IMR-90 (cell line): Measurements from ENCODE around the gene HOTAIR. TPM values are rescaled to one million over a fixed set of nuclear protein-coding genes. Genes with fewer than 3 reads are reported as not detected.

Source experiments
- ATAC-seq: fragments of 200-7000 bp; cut with Tn5 transposase; 2 replicates; pipeline ENCODE4 v1.9.1; 2020; ENCODE audit warnings: low read depth, mild to moderate bottlenecking, moderate library complexity
- BruUV-seq: library from RNA; stranded (reverse); fragments of 400-500 nt; replicated peaks from 2 replicates; lab custom pipeline; 2021; lab: Mats Ljungman, UMichigan
- CTCF ChIA-PET: fragments of 300-600 bp; formaldehyde crosslinking; extraction: SDS; loops from one replicate; lab custom pipeline; 2021; ENCODE audit warnings: antibody characterized with exemption; lab: Yijun Ruan, JAX
- POLR2A ChIA-PET: fragments of 300-600 bp; sonication (Branson Sonifier 250); formaldehyde crosslinking; loops from one replicate; lab custom pipeline; 2022; ENCODE audit warnings: antibody characterized with exemption; ENCODE audit not compliant: unreplicated experiment; lab: Charles Lee
- DNase-seq: peaks from one replicate; pipeline ENCODE4 v3.0.0; 2013
- H2AFZ ChIP-seq: replicated peaks from 2 replicates; pipeline ENCODE3; 2013; ENCODE audit warnings: low read length, mild to moderate bottlenecking; ENCODE audit not compliant: poor library complexity
- H2AK5ac ChIP-seq: 2 replicates; pipeline ENCODE4 v1.6.1; 2013; ENCODE audit warnings: low read depth, low read length, inconsistent platforms
- H2AK9ac ChIP-seq: replicated peaks from 2 replicates; pipeline ENCODE3; 2013; ENCODE audit warnings: mild to moderate bottlenecking, low read depth, low read length, moderate library complexity; ENCODE audit not compliant: poor library complexity
- H2BK120ac ChIP-seq: 2 replicates; pipeline ENCODE4 v1.6.1; 2013; ENCODE audit warnings: low read depth, low read length, inconsistent platforms
- H2BK15ac ChIP-seq: 3 replicates; pipeline ENCODE4 v1.6.1; 2013; ENCODE audit warnings: low read depth, low read length, inconsistent platforms
- H2BK20ac ChIP-seq: 2 replicates; pipeline ENCODE4 v1.6.1; 2013; ENCODE audit warnings: low read depth, mild to moderate bottlenecking, inconsistent platforms, low read length, moderate library complexity
- H2BK5ac ChIP-seq: 2 replicates; pipeline ENCODE4 v1.6.1; 2013; ENCODE audit warnings: mild to moderate bottlenecking, low read depth, low read length, inconsistent platforms; ENCODE audit not compliant: poor library complexity, severe bottlenecking
- H3K14ac ChIP-seq: replicated peaks from 2 replicates; pipeline ENCODE4 v1.6.1; 2013; ENCODE audit warnings: low read depth, low read length, inconsistent platforms
- H3K18ac ChIP-seq: 2 replicates; pipeline ENCODE4 v1.6.1; 2013; ENCODE audit warnings: low read depth, low read length, control low read depth
- H3K23ac ChIP-seq: 2 replicates; pipeline ENCODE4 v1.6.1; 2013; ENCODE audit warnings: low read depth, low read length, inconsistent platforms
- H3K27ac ChIP-seq: 2 replicates; pipeline ENCODE4 v1.5.1; 2013; ENCODE audit warnings: mild to moderate bottlenecking, control low read depth, low read length; ENCODE audit not compliant: insufficient read depth
- H3K27me3 ChIP-seq: 2 replicates; pipeline ENCODE4 v1.6.1; 2013; ENCODE audit warnings: low read length; ENCODE audit not compliant: control insufficient read depth, insufficient read depth
- H3K36me3 ChIP-seq: 2 replicates; pipeline ENCODE4 v1.6.1; 2013; ENCODE audit warnings: low read length, mixed read lengths; ENCODE audit not compliant: control insufficient read depth, insufficient read depth
- H3K4ac ChIP-seq: 2 replicates; pipeline ENCODE4 v1.6.1; 2013; ENCODE audit warnings: low read depth, low read length, inconsistent platforms
- H3K4me1 ChIP-seq: 2 replicates; pipeline ENCODE4 v1.6.1; 2013; ENCODE audit warnings: low read length, mixed read lengths; ENCODE audit not compliant: control insufficient read depth, insufficient read depth
- H3K4me2 ChIP-seq: 2 replicates; pipeline ENCODE4 v1.6.1; 2013; ENCODE audit warnings: low read depth, mild to moderate bottlenecking, control low read depth, low read length, moderate library complexity
- H3K4me3 ChIP-seq: 2 replicates; pipeline ENCODE4 v1.5.1; 2013; ENCODE audit warnings: low read depth, mild to moderate bottlenecking, control low read depth, low read length, moderate library complexity; ENCODE audit not compliant: insufficient read depth
- H3K56ac ChIP-seq: 2 replicates; pipeline ENCODE4 v1.6.1; 2013; ENCODE audit warnings: low read length, inconsistent platforms; ENCODE audit not compliant: insufficient read depth; ENCODE audit errors: extremely low read depth
- H3K79me1 ChIP-seq, 2 experiments: 2 replicates each; pipeline ENCODE4 v1.6.1; 2013; ENCODE audit warnings: low read length in 2 of 2, inconsistent platforms in 1 of 2, low read depth in 1 of 2
- H3K9ac ChIP-seq: 2 replicates; pipeline ENCODE4 v1.6.1; 2013; ENCODE audit warnings: low read depth, low read length, control low read depth
- H3K9me1 ChIP-seq: 2 replicates; pipeline ENCODE4 v1.6.1; 2013; ENCODE audit warnings: low read length, inconsistent platforms; ENCODE audit not compliant: insufficient read depth
- H3K9me3 ChIP-seq: 2 replicates; pipeline ENCODE4 v1.6.1; 2013; ENCODE audit warnings: low read length; ENCODE audit not compliant: control insufficient read depth, insufficient read depth
- H4K20me1 ChIP-seq: 2 replicates; pipeline ENCODE4 v1.6.1; 2013; ENCODE audit warnings: low read length, inconsistent platforms; ENCODE audit not compliant: insufficient read depth
- H4K5ac ChIP-seq: 2 replicates; pipeline ENCODE4 v1.6.1; 2013; ENCODE audit warnings: mild to moderate bottlenecking, low read depth, low read length, control low read depth
- H4K8ac ChIP-seq, 2 experiments: 2 replicates each; pipeline ENCODE4 v1.6.1; 2013; ENCODE audit warnings: low read depth in 2 of 2, low read length in 2 of 2, control low read depth in 1 of 2, inconsistent platforms in 1 of 2
- H4K91ac ChIP-seq: 2 replicates; pipeline ENCODE4 v1.6.1; 2013; ENCODE audit warnings: low read depth, low read length, inconsistent platforms; ENCODE audit not compliant: insufficient read depth
- BHLHE40 ChIP-seq: fragments of 150-350 bp; IDR thresholded peaks from 2 replicates; pipeline ENCODE4 v1.6.1; 2016; ENCODE audit warnings: mild to moderate bottlenecking, low read depth, low read length
- CEBPB ChIP-seq: IDR thresholded peaks from 2 replicates; pipeline ENCODE4 v1.6.1; 2012; ENCODE audit warnings: low read depth, low read length, improper control_type of control experiment
- CHD1 ChIP-seq: IDR thresholded peaks from 2 replicates; pipeline ENCODE4 v1.6.1; 2012; ENCODE audit warnings: low read depth, low read length, improper control_type of control experiment
- CTCF ChIP-seq: conservative IDR thresholded peaks from 2 replicates; pipeline ENCODE4 v1.5.1; 2012; ENCODE audit warnings: mild to moderate bottlenecking, low read depth, low read length, improper control_type of control experiment
- ELK1 ChIP-seq: fragments of 150-350 bp; IDR thresholded peaks from 2 replicates; pipeline ENCODE4 v1.6.1; 2016; ENCODE audit warnings: low read depth, mild to moderate bottlenecking, low read length, moderate library complexity, borderline replicate concordance
- FOS ChIP-seq: fragments of 150-350 bp; IDR thresholded peaks from 2 replicates; pipeline ENCODE4 v1.6.1; 2016; ENCODE audit warnings: low read depth, low read length
- MAFK ChIP-seq: IDR thresholded peaks from 2 replicates; pipeline ENCODE4 v1.6.1; 2012; ENCODE audit warnings: low read depth, low read length, improper control_type of control experiment
- MAZ ChIP-seq: IDR thresholded peaks from 2 replicates; pipeline ENCODE4 v1.6.1; 2012; ENCODE audit warnings: low read depth, mild to moderate bottlenecking, low read length, improper control_type of control experiment, moderate library complexity, borderline replicate concordance
- MXI1 ChIP-seq: IDR thresholded peaks from 2 replicates; pipeline ENCODE4 v1.6.1; 2012; ENCODE audit warnings: low read depth, mild to moderate bottlenecking, low read length, moderate library complexity, borderline replicate concordance
- POLR2A ChIP-seq: IDR thresholded peaks from 2 replicates; pipeline ENCODE4 v1.6.1; 2012; ENCODE audit warnings: mild to moderate bottlenecking, low read depth, low read length
- RAD21 ChIP-seq: IDR thresholded peaks from 2 replicates; pipeline ENCODE4 v1.6.1; 2012; ENCODE audit warnings: low read length, improper control_type of control experiment
- RCOR1 ChIP-seq: IDR thresholded peaks from 2 replicates; pipeline ENCODE4 v1.6.1; 2012; ENCODE audit warnings: mild to moderate bottlenecking, low read length, improper control_type of control experiment; ENCODE audit not compliant: insufficient replicate concordance
- RFX5 ChIP-seq: IDR thresholded peaks from 2 replicates; pipeline ENCODE4 v1.8.0; 2012; ENCODE audit warnings: low read depth, mild to moderate bottlenecking, low read length, moderate library complexity
- SMC3 ChIP-seq: fragments of 150-350 bp; IDR thresholded peaks from 2 replicates; pipeline ENCODE4 v1.6.1; 2016; ENCODE audit warnings: low read depth, mild to moderate bottlenecking, antibody characterized with exemption, low read length, moderate library complexity
- USF2 ChIP-seq: fragments of 150-350 bp; IDR thresholded peaks from 2 replicates; pipeline ENCODE4 v1.6.1; 2017; ENCODE audit warnings: mild to moderate bottlenecking, antibody characterized with exemption, low read length, low read depth
- WGBS, 2 experiments: methylation state at CpG; one replicate each; pipeline versions ENCODE4 v1.1.5 to v1.1.7; 2013; ENCODE audit warnings: missing lambda C conversion rate in 2 of 2; ENCODE audit not compliant: insufficient read length in 1 of 2; ENCODE audit errors: extremely low coverage in 2 of 2; 5-methylcytosine and 5-hydroxymethylcytosine counted together
- dilution Hi-C: fragments of 300-500 bp; cut with HindIII; formaldehyde crosslinking; loops from one replicate; pipeline ENCODE4 v1.14.3; 2018; ENCODE audit warnings: low sequenced_read_pairs; ENCODE audit not compliant: unreplicated experiment
- in situ Hi-C: fragments of 300-500 bp; cut with MboI; formaldehyde crosslinking; loops from 3 replicates; pipeline ENCODE4 v1.14.3; 2019; ENCODE audit warnings: low sequenced_read_pairs, inconsistent platforms, mixed read lengths
- intact Hi-C: fragments of 100-400 bp; cut with micrococcal nuclease; formaldehyde crosslinking; loops from 2 replicates; pipeline ENCODE4 v1.10.0; 2022
- polyA plus RNA-seq, 3 experiments: library from polyadenylated mRNA; depleted of rRNA; stranded (reverse); fragments of >200 nt; gene quantifications; 2 replicates each; pipeline ENCODE4 v1.2.3, GENCODE V29; 2012; ENCODE audit warnings: low replicate concordance in 1 of 3
- total RNA-seq: library from RNA; depleted of rRNA; stranded (reverse); fragments of >200 nt; gene quantifications from 2 replicates; pipeline ENCODE4 v1.2.3, GENCODE V29; 2012

HOTAIR gene
- total and polyA plus RNA-seq, 2 of the 4 experiments (the other 2 are of a cell fraction): not detected

GRCh38 chr12:53965281-53966084 is 9.3 kb downstream of the HOTAIR start:
- Histone ChIP-seq H3K79me1 (no peaks in the 10 kb centered on the region), H2AFZ (no peak overlapping the region), H3K4me2 (no peak overlapping the region), H3K23ac (no peak overlapping the region), H4K20me1 (no peaks in the 10 kb centered on the region), H4K5ac (no peak overlapping the region), H2AK9ac (no peak overlapping the region), H4K91ac (no peak overlapping the region), H3K27me3 (peaks cover 95% of the 10 kb centered on the region), H2AK5ac (no peak overlapping the region), H3K4me3 (no peak overlapping the region), H4K8ac (no peak overlapping the region), H3K9me3 (peaks cover 4% of the 10 kb centered on the region), H3K36me3 (no peaks in the 10 kb centered on the region), H3K9ac (no peak overlapping the region), H3K18ac (no peak overlapping the region), H2BK120ac (no peak overlapping the region), H2BK15ac (no peak overlapping the region), H3K14ac (no peak overlapping the region), H2BK20ac (no peak overlapping the region), H3K27ac (no peak overlapping the region), H3K9me1 (no peaks in the 10 kb centered on the region), H3K4ac (no peak overlapping the region), H3K4me1 (no peaks in the 10 kb centered on the region), H2BK5ac (no peak overlapping the region), H3K56ac (no peak overlapping the region)
- BruUV-seq: no TSS peak
- DNase-seq (no peak), ATAC-seq (no peak)
- 0% methylated on average over 6 of the region's 18 CpGs; no CpG with 5 or more reads in 1 of the 2 experiments for WGBS, 2 experiments
- POLR2A ChIA-PET: no interaction called here
- no peak for TF ChIP-seq POLR2A
- TF ChIP-seq CEBPB: no peak
- no peak for TF ChIP-seq FOS
- TF ChIP-seq SMC3: no peak
- TF ChIP-seq CHD1: no peak
- no peak for TF ChIP-seq RAD21
- TF ChIP-seq ELK1: no peak
- TF ChIP-seq USF2: no peak
- TF ChIP-seq MAZ: no peak
- no peak for TF ChIP-seq MXI1
- no peak for TF ChIP-seq RFX5
- TF ChIP-seq RCOR1: no peak
- no peak for TF ChIP-seq CTCF
- no peak for TF ChIP-seq MAFK
- no peak for TF ChIP-seq BHLHE40
- dilution Hi-C loops (no loop called here), intact Hi-C loops (no loop called here), in situ Hi-C loops (no loop called here)
- CTCF ChIA-PET: interaction anchor here (0.6 kb wide), 1 partner anchor 155 kb away, joined by 3 read pairs; no protein-coding TSS in a partner anchor
